Adipose tissue (tissue), 3 donors: ENCODE data around the gene PLA2G6. TPM values are rescaled to one million over a fixed set of nuclear protein-coding genes. Genes with fewer than 3 reads are reported as not detected.
A peak's percentile ranks its signal among the peaks of the same experiment; 100 is the strongest.

Source experiments
- H3K27ac ChIP-seq: one replicate; pipeline ENCODE4 v1.5.1; 2013; ENCODE audit warnings: low read depth, low read length
- WGBS, 3 donors: extraction: QIAGEN DNeasy Blood & Tissue Kit; methylation state at CpG; one replicate each; pipeline ENCODE4 v1.1.7; 2013; 5-methylcytosine and 5-hydroxymethylcytosine counted together
- polyA plus RNA-seq, 3 donors: library from polyadenylated mRNA; stranded (reverse); fragments of 200-250 nt; gene quantifications; one replicate each; pipeline ENCODE4 v1.2.3, GENCODE V29; 2013
- donor health status: healthy with polysubstance abuse.
- donor health status: Bipolar disorder and iron deficiency.
- donor health status: healthy.

PLA2G6 gene
- polyA plus RNA-seq: 10 to 100 TPM; 25.3 to 69.9 (median 61.4) TPM

GRCh38 chr22:38181453-38182200, at the start of gene PLA2G6:
Gene PLA2G6, minus strand, starts transcription at chr22:38181830. Its CDS starts 12,404 bp downstream, at chr22:38169426.
- H3K27ac ChIP-seq: peak within 1 kb of the TSS; percentile 48
- WGBS, 3 donors: 0 to 1% (median 0%) methylated on average over 45 to 48 of the region's 48 CpGs

- WGBS, 3 donors: 66 to 80% (median 71%) methylated on average over 9 of the region's 9 CpGs
- no peak overlapping the region for H3K27ac ChIP-seq
Observed at GRCh38 chr22:38230916-38231315, 49.3 kb upstream of the PLA2G6 start.

GRCh38 chr22:38230108-38230825, 48.6 kb upstream of the PLA2G6 start:
- 56 to 69% (median 60%) methylated on average over 14 to 15 of the region's 15 CpGs for WGBS, 3 donors
- no peak overlapping the region for H3K27ac ChIP-seq

GRCh38 chr22:38228873-38229740, 47.5 kb upstream of the PLA2G6 start:
- WGBS, 3 donors: 56 to 70% (median 65%) methylated on average over 13 of the region's 14 CpGs
- no peak overlapping the region for H3K27ac ChIP-seq

DNA sequence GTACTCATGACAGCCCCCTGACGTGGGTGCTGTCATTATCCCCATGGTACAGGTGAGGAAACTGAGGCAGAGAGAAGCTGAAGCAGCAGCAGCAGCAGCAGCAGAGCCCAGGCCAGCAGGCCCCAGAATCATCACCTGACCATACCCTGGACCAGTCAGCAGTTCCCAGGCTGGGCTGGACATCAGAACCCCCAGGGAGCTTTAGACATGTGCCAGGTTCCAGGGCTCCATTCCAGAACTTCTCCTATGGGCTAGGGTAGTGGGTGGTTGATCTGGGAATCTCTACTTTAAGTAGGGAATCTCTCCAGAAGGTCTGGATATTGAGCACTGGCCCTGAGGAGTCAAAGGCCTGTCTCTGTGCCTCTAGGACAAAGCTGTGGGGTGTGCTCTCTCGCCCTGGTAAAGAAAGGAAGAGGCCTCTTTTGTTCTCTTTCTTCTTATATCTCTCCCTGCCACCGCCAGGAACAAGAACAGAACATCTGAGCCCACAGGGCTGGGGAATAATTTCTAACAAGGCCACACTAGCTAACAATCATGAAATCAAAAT, 46.8 kb upstream of the PLA2G6 start:
- H3K27ac ChIP-seq: no peak overlapping the region
- 58 to 67% (median 62%) methylated on average over 3 of the region's 3 CpGs for WGBS, 3 donors

DNA sequence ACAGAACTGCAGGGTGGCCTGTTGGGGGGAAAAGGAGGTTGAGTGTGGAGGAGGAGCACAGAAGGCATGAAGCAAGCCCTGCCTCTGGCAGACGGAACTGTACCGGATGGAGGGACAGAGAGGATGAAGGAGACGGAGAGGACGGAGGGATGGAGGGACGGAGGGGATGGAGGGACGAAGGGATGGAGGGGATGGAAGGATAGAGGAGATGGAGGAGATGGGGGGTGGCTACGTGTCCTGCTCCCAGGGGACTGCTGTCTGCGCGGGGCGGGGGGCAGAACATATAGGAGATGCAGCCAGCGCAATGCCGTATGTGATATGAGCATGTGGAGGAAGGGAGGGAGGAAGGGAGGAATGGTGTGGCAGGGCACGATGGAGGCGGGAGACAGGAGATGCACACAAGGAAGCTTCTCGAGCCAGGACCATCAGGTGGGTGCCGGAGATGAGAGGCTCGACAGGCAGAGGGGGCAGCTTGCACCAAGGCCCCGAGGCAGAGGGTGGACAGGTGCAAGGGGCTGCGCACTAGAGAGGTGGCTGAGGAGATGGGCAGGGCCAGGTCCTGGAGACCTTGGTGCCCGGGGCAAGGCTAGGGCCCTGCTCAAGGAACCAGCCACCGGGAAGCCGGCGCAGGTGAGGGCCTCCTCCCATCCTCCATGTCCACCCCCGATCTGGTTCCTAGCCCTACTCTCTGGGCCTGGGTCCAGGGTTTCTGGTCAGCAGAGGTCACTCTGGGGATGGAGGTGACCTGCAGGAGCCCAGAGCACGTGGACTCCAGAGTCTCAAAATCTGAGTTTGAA, 45.4 kb upstream of the PLA2G6 start:
- 92 to 96% (median 96%) methylated on average over 24 to 25 of the region's 25 CpGs for WGBS, 3 donors
- H3K27ac ChIP-seq: no peak overlapping the region

GRCh38 chr22:38223289-38223960, 41.8 kb upstream of the PLA2G6 start:
- H3K27ac ChIP-seq: no peak overlapping the region
- WGBS, 3 donors: 76 to 84% (median 79%) methylated on average over 6 to 12 of the region's 12 CpGs

DNA sequence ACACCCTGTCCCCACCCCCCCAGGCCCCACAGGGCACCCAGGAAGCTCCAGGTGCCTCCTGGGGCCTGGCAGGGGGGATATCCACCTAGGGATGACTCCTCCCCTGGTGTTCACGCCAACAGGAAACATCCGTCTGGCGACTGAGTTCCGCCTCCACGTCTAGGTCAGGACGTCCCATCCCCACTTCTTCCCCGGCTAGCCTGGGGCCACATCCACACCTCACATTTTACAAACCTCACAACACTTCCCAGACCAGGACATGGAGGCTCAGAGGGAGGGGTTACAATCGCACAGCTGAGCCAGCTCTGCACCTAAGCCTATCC, 41.1 kb upstream of the PLA2G6 start:
- H3K27ac ChIP-seq: no peak overlapping the region
- WGBS, 3 donors: 54 to 68% (median 63%) methylated on average over 8 of the region's 8 CpGs

GRCh38 chr22:38221908-38222796, 40.5 kb upstream of the PLA2G6 start:
- 89 to 90% (median 89%) methylated on average over 23 to 25 of the region's 25 CpGs for WGBS, 3 donors
- no peak overlapping the region for H3K27ac ChIP-seq

DNA sequence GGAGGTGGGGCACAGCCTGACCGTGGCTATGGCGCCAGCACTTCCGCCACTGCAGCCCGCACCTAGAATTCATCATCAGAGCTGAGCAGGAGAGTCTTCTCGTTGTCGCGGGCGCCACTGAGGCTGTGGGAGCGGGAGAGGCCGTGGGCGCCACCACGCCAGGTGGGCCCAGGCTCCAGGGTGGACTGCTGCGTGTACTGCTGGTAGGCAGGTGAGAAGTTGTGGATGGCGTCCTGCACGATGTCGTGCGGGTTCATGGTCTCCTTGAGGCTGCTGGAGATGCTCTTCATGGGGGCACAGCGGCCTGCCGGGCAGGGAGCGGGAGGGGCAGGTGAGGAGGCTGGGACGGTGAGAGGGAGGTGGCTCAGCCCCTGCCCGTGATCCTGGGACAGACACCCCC, 39.8 kb upstream of the PLA2G6 start:
- H3K27ac ChIP-seq: no peak overlapping the region
- WGBS, 3 donors: 93 to 96% (median 95%) methylated on average over 19 to 22 of the region's 22 CpGs

- 84 to 88% (median 86%) methylated on average over 22 of the region's 22 CpGs for WGBS, 3 donors
- H3K27ac ChIP-seq: no peak overlapping the region
Observed at GRCh38 chr22:38220653-38221386, 39.2 kb upstream of the PLA2G6 start.

GRCh38 chr22:38220163-38220562, 38.5 kb upstream of the PLA2G6 start:
- H3K27ac ChIP-seq: no peak overlapping the region
- 69 to 83% (median 78%) methylated on average over 7 to 8 of the region's 8 CpGs for WGBS, 3 donors

GRCh38 chr22:38219632-38220031, 38.0 kb upstream of the PLA2G6 start:
- H3K27ac ChIP-seq: no peak overlapping the region
- 69 to 76% (median 70%) methylated on average over 10 of the region's 10 CpGs for WGBS, 3 donors

GRCh38 chr22:38218661-38219622, 37.3 kb upstream of the PLA2G6 start:
- H3K27ac ChIP-seq: no peak overlapping the region
- WGBS, 3 donors: 35 to 56% (median 49%) methylated on average over 25 of the region's 25 CpGs
